ENCODE data around the gene CST4. TPM values are rescaled to one million over a fixed set of nuclear protein-coding genes. Genes with fewer than 3 reads are reported as not detected.

CST4 gene
- total RNA-seq, 1 donor from 2014 or later: not detected

GRCh38 chr20:23651117-23651516 lies 37.7 kb downstream of the CST4 start:
- H3K36me3 Mint-ChIP-seq (ENCODE audit: insufficient read depth): no peaks in the 10 kb centered on the region
- no peak for DNase-seq (ENCODE audit: low spot score, unreplicated experiment)
- no peak overlapping the region for H3K27ac Mint-ChIP-seq
- no peak overlapping the region for H3K4me3 Mint-ChIP-seq (ENCODE audit: low read depth)
- TF ChIP-seq, protein P1, sequence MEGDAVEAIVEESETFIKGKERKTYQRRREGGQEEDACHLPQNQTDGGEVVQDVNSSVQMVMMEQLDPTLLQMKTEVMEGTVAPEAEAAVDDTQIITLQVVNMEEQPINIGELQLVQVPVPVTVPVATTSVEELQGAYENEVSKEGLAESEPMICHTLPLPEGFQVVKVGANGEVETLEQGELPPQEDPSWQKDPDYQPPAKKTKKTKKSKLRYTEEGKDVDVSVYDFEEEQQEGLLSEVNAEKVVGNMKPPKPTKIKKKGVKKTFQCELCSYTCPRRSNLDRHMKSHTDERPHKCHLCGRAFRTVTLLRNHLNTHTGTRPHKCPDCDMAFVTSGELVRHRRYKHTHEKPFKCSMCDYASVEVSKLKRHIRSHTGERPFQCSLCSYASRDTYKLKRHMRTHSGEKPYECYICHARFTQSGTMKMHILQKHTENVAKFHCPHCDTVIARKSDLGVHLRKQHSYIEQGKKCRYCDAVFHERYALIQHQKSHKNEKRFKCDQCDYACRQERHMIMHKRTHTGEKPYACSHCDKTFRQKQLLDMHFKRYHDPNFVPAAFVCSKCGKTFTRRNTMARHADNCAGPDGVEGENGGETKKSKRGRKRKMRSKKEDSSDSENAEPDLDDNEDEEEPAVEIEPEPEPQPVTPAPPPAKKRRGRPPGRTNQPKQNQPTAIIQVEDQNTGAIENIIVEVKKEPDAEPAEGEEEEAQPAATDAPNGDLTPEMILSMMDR (IDR thresholded peaks at IDR 0.05; ENCODE audit: unreplicated experiment): no peak
- peaks cover 8% of the 10 kb centered on the region for H3K27me3 Mint-ChIP-seq
- H3K4me1 Mint-ChIP-seq (ENCODE audit: low read depth): no peaks in the 10 kb centered on the region
- no peaks in the 10 kb centered on the region for H3K9me3 Mint-ChIP-seq (ENCODE audit: low read depth)

GRCh38 chr20:23649830-23650417 lies 38.9 kb downstream of the CST4 start:
- Mint-ChIP-seq H3K9me3 (ENCODE audit: low read depth) (no peaks in the 10 kb centered on the region), H3K27ac (no peak overlapping the region), H3K36me3 (ENCODE audit: insufficient read depth) (no peaks in the 10 kb centered on the region), H3K4me3 (ENCODE audit: low read depth) (no peak overlapping the region), H3K4me1 (ENCODE audit: low read depth) (no peaks in the 10 kb centered on the region), H3K27me3 (peaks cover 6% of the 10 kb centered on the region)
- TF ChIP-seq, protein P1 (IDR thresholded peaks at IDR 0.05; ENCODE audit: unreplicated experiment): no peak
- no peak for DNase-seq (ENCODE audit: low spot score, unreplicated experiment)

GRCh38 chr20:23649242-23649641 lies 39.6 kb downstream of the CST4 start:
- Mint-ChIP-seq H3K4me1 (ENCODE audit: low read depth) (no peaks in the 10 kb centered on the region), H3K27me3 (peaks cover 2% of the 10 kb centered on the region)
- TF ChIP-seq, protein P1 (IDR thresholded peaks at IDR 0.05; ENCODE audit: unreplicated experiment): no peak

GRCh38 chr20:23647346-23647745 lies 41.5 kb downstream of the CST4 start:
- Mint-ChIP-seq H3K27me3 (peaks cover 2% of the 10 kb centered on the region), H3K27ac (no peak overlapping the region), H3K4me3 (ENCODE audit: low read depth) (no peak overlapping the region), H3K4me1 (ENCODE audit: low read depth) (no peaks in the 10 kb centered on the region), H3K9me3 (ENCODE audit: low read depth) (no peaks in the 10 kb centered on the region), H3K36me3 (ENCODE audit: insufficient read depth) (no peaks in the 10 kb centered on the region)
- no peak for DNase-seq (ENCODE audit: low spot score, unreplicated experiment)
- TF ChIP-seq, protein P1 (IDR thresholded peaks at IDR 0.05; ENCODE audit: unreplicated experiment): no peak

More at GRCh38 chr20:23649242-23649641, 39.6 kb downstream of the CST4 start:
- H3K9me3 Mint-ChIP-seq (ENCODE audit: low read depth): no peaks in the 10 kb centered on the region
- H3K27ac Mint-ChIP-seq: no peak overlapping the region
- no peak for DNase-seq (ENCODE audit: low spot score, unreplicated experiment)
- no peak overlapping the region for H3K4me3 Mint-ChIP-seq (ENCODE audit: low read depth)
- H3K36me3 Mint-ChIP-seq (ENCODE audit: insufficient read depth): no peaks in the 10 kb centered on the region

- no peak for DNase-seq (ENCODE audit: low spot score, unreplicated experiment)
- Mint-ChIP-seq H3K27ac (no peak overlapping the region), H3K4me1 (ENCODE audit: low read depth) (no peaks in the 10 kb centered on the region), H3K27me3 (peaks cover 2% of the 10 kb centered on the region), H3K9me3 (ENCODE audit: low read depth) (no peaks in the 10 kb centered on the region), H3K4me3 (ENCODE audit: low read depth) (no peak overlapping the region), H3K36me3 (ENCODE audit: insufficient read depth) (no peaks in the 10 kb centered on the region)
- TF ChIP-seq, protein P1 (IDR thresholded peaks at IDR 0.05; ENCODE audit: unreplicated experiment): no peak
These were observed 42.5 kb downstream of the CST4 start for GRCh38 chr20:23646106-23646873.
